ENCODE results near the gene MOCS3. TPM values are rescaled to one million over a fixed set of nuclear protein-coding genes. Genes with fewer than 3 reads are reported as not detected.

MOCS3 gene
- total and polyA plus RNA-seq, 2 of the 13 experiments (the other 11 are each of a cell fraction or from before 2014, with no cell fraction given) = 3.7 to 8.4 TPM

DNA sequence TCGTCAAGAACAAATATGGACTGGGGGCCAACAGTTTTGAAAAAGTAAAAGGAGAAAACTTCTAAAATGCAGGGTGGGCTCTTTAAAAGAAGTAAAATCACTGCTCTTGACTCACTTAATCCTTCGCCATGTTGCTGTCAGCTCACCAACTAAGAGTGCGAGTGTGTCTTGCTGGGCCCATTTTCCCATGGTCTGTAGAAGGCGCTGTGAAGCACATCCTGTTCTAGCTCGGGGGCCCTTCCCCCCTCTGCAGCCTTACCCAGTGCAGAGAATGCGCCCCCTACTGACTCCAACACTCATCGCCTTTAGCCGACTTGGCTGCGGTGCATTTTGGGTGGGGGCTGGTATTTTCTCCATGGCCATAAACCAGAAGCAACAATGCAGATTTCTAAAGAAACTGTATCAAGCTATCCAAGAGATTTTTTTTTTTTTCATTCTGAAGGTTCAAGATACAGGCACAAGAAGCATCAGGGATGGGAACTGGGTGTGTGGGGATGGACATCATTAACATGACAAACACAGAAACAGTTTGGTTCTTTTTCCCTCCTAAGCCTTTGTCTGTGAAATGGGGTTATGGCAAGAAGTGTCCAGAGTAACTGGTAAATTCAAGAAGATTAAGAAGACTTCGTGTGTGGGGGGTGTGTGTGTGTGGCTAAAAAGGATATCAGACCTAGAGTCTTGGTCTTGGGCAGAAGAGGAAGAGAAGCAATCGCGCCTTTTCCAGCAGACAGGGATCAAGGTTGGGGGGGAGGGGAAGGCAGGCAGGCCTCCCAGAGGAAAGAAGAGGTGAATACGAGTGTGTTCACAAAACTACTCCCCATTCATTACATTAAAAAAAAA is 29.1 kb upstream of the MOCS3 start (continued):
- TF ChIP-seq, protein P1, sequence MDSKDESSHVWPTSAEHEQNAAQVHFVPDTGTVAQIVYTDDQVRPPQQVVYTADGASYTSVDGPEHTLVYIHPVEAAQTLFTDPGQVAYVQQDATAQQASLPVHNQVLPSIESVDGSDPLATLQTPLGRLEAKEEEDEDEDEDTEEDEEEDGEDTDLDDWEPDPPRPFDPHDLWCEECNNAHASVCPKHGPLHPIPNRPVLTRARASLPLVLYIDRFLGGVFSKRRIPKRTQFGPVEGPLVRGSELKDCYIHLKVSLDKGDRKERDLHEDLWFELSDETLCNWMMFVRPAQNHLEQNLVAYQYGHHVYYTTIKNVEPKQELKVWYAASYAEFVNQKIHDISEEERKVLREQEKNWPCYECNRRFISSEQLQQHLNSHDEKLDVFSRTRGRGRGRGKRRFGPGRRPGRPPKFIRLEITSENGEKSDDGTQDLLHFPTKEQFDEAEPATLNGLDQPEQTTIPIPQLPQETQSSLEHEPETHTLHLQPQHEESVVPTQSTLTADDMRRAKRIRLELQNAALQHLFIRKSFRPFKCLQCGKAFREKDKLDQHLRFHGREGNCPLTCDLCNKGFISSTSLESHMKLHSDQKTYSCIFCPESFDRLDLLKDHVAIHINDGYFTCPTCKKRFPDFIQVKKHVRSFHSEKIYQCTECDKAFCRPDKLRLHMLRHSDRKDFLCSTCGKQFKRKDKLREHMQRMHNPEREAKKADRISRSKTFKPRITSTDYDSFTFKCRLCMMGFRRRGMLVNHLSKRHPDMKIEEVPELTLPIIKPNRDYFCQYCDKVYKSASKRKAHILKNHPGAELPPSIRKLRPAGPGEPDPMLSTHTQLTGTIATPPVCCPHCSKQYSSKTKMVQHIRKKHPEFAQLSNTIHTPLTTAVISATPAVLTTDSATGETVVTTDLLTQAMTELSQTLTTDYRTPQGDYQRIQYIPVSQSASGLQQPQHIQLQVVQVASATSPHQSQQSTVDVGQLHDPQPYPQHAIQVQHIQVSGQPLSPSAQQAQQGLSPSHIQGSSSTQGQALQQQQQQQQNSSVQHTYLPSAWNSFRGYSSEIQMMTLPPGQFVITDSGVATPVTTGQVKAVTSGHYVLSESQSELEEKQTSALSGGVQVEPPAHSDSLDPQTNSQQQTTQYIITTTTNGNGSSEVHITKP (CRISPR knock-in tag; IDR thresholded peaks at IDR 0.05; ENCODE audit: low read depth) = peak; percentile 90
- TF ChIP-seq SRSF9 (IDR thresholded peaks at IDR 0.05; ENCODE audit: borderline replicate concordance, insufficient read depth, low read depth, low read length, poor library complexity, severe bottlenecking) = no peak
- TF ChIP-seq, protein P2, sequence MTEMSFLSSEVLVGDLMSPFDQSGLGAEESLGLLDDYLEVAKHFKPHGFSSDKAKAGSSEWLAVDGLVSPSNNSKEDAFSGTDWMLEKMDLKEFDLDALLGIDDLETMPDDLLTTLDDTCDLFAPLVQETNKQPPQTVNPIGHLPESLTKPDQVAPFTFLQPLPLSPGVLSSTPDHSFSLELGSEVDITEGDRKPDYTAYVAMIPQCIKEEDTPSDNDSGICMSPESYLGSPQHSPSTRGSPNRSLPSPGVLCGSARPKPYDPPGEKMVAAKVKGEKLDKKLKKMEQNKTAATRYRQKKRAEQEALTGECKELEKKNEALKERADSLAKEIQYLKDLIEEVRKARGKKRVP (CRISPR knock-in tag; IDR thresholded peaks at IDR 0.05) = peak in 1 of 2 experiments; percentile 65; a peak in 1 of 4 replicates
- peak; percentile 90 for TF ChIP-seq KDM1A (CRISPR knock-in tag; IDR thresholded peaks at IDR 0.05)
- TF ChIP-seq MTF1 (CRISPR knock-in tag; IDR thresholded peaks at IDR 0.05) = no peak
- TF ChIP-seq NR3C1 (CRISPR knock-in tag; IDR thresholded peaks at IDR 0.05) = no peak
- TF ChIP-seq HDAC1 (CRISPR knock-in tag; IDR thresholded peaks at IDR 0.05) = peak; percentile 73; the same call in 1 of the 2 replicates
- peak; percentile 72 for TF ChIP-seq NFKBIZ (CRISPR knock-in tag; IDR thresholded peaks at IDR 0.05)
- peak; percentile 95 for TF ChIP-seq SAP130 (CRISPR knock-in tag; IDR thresholded peaks at IDR 0.05; ENCODE audit: low read depth)
- peak; percentile 93 for TF ChIP-seq FOXK1 (CRISPR knock-in tag; IDR thresholded peaks at IDR 0.05; ENCODE audit: borderline replicate concordance, low read depth)
- TF ChIP-seq, protein P3, sequence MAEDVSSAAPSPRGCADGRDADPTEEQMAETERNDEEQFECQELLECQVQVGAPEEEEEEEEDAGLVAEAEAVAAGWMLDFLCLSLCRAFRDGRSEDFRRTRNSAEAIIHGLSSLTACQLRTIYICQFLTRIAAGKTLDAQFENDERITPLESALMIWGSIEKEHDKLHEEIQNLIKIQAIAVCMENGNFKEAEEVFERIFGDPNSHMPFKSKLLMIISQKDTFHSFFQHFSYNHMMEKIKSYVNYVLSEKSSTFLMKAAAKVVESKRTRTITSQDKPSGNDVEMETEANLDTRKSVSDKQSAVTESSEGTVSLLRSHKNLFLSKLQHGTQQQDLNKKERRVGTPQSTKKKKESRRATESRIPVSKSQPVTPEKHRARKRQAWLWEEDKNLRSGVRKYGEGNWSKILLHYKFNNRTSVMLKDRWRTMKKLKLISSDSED (CRISPR knock-in tag; IDR thresholded peaks at IDR 0.05) = no peak
- TF ChIP-seq ZNF431 (CRISPR knock-in tag; IDR thresholded peaks at IDR 0.05; ENCODE audit: borderline replicate concordance, low read depth) = peak; percentile 39; the same call in 1 of the 2 replicates
- TF ChIP-seq, protein P4, sequence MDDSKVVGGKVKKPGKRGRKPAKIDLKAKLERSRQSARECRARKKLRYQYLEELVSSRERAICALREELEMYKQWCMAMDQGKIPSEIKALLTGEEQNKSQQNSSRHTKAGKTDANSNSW (CRISPR knock-in tag; IDR thresholded peaks at IDR 0.05; ENCODE audit: borderline replicate concordance) = no peak
- peak; percentile 89 for TF ChIP-seq MIER2 (CRISPR knock-in tag; IDR thresholded peaks at IDR 0.05)
- TF ChIP-seq PHF8 (CRISPR knock-in tag; IDR thresholded peaks at IDR 0.05) = peak; percentile 67
- TF ChIP-seq ZNF446 (CRISPR knock-in tag; IDR thresholded peaks at IDR 0.05) = no peak
- peak; percentile 99 for TF ChIP-seq POGZ (CRISPR knock-in tag; IDR thresholded peaks at IDR 0.05)
- TF ChIP-seq SIN3A (IDR thresholded peaks at IDR 0.05; ENCODE audit: borderline replicate concordance, low read depth, low read length) = peak; percentile 91
- 0 out of 2 replicates have a peak, but pooled peaks have one; percentile 16 for TF ChIP-seq ZNF383 (CRISPR knock-in tag; IDR thresholded peaks at IDR 0.05; ENCODE audit: borderline replicate concordance)
- TF ChIP-seq, protein P5, sequence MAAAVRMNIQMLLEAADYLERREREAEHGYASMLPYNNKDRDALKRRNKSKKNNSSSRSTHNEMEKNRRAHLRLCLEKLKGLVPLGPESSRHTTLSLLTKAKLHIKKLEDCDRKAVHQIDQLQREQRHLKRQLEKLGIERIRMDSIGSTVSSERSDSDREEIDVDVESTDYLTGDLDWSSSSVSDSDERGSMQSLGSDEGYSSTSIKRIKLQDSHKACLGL (CRISPR knock-in tag; IDR thresholded peaks at IDR 0.05) = no peak
- TF ChIP-seq TBP (CRISPR knock-in tag; IDR thresholded peaks at IDR 0.05) = no peak
- TF ChIP-seq NFKB2 (CRISPR knock-in tag; IDR thresholded peaks at IDR 0.05; ENCODE audit: borderline replicate concordance) = no peak; the same call in 1 of the 2 replicates

All from HepG2 (cell line).